ENCODE measurements around the gene CHI3L2.
A peak's percentile ranks its signal among the peaks of the same experiment; 100 is the strongest.

The CHI3L2 gene, protein sequence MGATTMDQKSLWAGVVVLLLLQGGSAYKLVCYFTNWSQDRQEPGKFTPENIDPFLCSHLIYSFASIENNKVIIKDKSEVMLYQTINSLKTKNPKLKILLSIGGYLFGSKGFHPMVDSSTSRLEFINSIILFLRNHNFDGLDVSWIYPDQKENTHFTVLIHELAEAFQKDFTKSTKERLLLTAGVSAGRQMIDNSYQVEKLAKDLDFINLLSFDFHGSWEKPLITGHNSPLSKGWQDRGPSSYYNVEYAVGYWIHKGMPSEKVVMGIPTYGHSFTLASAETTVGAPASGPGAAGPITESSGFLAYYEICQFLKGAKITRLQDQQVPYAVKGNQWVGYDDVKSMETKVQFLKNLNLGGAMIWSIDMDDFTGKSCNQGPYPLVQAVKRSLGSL

DNA sequence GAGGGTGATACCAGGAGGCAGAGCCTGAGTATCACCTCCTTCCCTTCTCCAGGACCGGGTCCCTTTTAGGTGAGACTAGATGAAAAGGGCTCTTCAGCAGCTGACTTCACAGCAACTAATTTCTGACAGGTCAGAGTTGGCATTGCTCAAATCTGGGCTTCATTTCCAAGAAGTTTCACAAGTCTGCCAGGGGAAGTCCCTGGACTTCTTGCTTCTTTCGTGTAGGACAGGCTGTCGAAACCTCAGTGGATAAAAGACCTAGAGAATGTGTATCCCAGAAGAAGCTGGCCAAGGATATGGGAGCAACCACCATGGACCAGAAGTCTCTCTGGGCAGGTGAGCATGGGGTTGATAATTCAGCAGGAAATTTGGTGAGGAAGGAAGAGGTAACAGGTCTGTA is at the start of gene CHI3L2:
Gene CHI3L2, plus strand, starts transcription at position 280 of the 400 bp plus-strand sequence. Its CDS starts 17 bp downstream, at position 297.
- DNase-seq (ENCODE audit: low read depth in 2 of 2), result no peak

DNA sequence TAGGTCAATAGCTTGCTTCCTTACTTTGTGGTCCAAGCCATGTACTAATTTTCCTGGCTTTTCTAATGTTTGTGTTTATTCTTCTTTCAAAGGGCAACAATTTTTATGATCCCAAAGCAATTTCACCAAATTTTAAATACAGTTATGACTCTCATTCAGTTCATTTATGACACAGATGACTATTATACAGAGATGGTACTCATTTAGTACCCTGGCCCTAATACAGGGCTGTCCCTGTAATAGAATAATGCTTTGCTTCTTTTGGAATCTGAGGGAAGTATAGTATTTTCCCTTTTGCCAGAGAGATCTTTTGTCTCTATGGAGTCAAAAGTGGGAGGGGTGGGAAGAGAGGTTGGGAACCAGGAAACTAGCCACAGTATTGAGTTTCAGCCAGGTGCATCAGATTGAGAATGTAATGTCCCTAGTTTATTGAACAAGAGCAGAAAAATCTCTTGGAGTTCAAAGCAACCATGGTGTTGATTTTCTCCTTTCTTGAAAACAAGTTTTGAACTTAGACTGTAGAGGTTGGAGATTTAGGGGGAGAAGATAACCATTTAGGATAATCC is 47.5 kb upstream of the CHI3L2 start:
- DNase-seq (ENCODE audit: low read depth in 2 of 2), result no peak

DNA sequence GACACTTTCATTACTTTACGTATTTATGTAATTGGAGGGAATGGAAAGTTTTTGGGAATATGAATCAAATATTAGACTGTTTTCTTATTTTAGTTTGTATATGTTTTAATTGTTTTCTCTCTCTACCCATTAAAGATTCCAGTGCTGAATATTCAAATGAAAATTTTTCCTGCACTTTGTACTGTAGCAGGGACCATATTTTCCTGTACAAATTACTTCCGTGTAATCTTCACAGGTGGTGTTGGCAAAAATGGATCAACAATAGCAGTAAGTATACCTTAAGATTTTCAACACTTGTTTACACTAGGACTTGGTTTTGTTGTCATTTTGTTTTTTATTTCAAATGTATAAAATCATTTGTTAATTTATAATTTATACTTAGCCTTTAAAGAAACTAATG is 45.5 kb upstream of the CHI3L2 start:
- no peak for DNase-seq (ENCODE audit: low read depth in 2 of 2)

DNA sequence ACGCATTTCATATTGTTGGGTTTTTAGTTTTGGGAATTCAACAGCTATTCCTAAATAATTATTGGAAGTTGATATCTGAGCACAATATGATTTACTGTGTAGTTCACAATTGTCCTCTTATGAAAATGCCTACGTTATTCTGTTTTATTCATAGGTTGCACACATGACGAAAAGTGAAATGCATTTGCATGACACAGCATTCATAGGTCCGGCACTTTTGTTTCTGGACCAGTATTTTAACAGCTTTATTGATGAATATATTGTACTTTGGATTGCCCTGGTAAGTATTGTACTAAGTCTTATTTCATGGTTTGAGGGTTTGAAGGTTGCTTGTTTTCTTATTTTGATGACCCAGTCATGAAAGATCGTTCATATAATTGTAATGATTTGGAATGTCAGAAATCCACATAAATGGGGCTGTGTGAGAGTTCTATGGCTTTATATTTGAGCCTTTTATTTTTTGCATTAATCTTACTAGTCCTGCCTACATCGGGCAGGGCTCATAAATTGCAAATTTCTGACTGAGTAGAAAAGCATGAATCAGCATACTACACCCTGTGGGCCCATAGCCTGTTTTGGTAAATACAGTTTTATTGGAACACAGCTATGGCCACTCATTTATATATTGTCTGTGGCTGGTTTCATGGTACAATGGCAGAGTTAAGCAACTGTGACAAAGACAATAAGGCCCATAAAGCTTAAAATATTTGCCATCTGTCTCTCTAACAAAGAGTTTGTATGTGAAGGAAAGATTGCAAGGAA is 44.0 kb upstream of the CHI3L2 start:
- no peak for DNase-seq (ENCODE audit: low read depth in 2 of 2)

DNA sequence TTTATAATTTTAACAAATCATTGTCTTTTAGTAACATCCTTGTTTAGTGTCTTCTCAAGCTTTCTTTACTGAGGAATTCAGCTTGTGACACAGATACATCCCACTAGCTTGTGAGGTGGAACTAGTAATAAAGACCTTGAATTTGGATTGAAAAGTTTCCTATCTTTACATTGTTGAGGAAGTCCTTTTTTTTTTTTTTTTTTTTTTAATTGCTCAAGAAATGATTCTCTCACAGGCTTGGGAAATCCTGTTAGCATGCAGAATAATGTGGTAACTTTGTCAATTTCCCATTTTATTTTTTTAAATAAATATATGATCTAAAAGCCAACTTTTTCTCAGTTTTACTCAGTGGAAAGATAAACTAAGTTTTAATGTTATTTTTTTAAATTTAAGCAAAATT is 42.9 kb upstream of the CHI3L2 start:
- DNase-seq (ENCODE audit: low read depth in 2 of 2), result no peak

DNA sequence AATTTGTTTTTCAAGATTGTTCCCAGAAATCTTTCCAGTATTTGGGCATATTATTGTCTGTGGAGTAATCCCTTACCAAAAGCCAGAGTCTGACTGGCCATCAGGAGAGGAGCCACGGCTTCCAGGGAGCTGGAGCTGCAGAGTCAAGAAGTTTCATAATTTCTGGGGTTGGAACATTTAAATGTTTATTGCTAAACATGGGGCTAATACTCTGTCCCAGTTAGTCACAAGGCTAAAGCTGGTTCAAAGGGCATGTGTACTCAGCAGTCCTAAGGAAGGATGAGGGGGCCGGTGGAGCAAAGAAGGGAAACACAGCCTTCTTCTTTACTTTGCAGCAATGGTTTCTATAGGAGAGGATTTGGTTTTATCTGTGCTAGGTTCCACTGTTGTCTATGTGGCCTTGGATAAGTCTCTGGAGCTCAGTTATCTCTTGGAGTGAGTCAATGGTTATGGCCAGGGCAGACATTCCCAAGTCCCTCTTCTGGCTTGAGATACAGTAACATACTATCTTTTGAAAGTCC is 36.5 kb upstream of the CHI3L2 start:
- DNase-seq (ENCODE audit: low read depth in 2 of 2), result no peak

DNA sequence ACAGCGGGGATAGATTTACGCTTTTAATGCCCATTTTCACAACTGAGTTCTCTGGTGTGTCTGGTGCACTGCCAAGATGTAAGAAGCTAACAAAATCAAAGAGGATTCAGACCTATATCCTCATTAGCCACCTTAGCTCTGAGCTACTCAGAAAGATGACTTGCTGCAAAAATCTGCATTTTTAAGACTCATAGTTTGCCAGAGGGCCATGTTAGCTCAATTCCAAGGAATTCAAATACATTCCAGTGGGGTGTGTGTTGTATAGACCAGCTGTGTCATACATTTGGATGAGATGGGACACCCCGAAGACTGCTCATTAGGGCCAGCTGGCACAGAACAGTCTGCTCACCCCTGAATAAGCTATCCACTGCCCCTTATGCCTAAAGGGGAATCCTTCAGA is 36.0 kb upstream of the CHI3L2 start:
- no peak for DNase-seq (ENCODE audit: low read depth in 2 of 2)

DNA sequence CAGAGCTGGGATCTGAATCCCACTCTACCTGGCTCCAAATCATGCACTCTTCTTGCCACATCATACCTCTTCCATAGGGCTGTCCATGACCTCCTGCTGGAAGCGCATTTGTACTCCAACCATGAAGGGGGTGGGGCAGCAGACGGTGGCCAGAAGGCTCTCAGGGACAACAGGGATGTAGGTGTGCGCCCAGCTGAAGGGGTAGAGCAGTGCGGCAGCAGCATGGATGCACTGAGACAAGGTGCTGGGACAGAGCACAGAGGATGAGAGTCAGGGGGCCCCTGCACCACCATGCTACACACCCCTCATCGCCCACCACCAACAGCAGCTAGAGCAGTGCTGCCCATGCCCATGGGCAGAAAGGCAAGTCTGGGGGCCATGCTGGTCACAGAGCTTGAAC is 35.4 kb upstream of the CHI3L2 start:
- DNase-seq (ENCODE audit: low read depth in 2 of 2), result no peak

DNA sequence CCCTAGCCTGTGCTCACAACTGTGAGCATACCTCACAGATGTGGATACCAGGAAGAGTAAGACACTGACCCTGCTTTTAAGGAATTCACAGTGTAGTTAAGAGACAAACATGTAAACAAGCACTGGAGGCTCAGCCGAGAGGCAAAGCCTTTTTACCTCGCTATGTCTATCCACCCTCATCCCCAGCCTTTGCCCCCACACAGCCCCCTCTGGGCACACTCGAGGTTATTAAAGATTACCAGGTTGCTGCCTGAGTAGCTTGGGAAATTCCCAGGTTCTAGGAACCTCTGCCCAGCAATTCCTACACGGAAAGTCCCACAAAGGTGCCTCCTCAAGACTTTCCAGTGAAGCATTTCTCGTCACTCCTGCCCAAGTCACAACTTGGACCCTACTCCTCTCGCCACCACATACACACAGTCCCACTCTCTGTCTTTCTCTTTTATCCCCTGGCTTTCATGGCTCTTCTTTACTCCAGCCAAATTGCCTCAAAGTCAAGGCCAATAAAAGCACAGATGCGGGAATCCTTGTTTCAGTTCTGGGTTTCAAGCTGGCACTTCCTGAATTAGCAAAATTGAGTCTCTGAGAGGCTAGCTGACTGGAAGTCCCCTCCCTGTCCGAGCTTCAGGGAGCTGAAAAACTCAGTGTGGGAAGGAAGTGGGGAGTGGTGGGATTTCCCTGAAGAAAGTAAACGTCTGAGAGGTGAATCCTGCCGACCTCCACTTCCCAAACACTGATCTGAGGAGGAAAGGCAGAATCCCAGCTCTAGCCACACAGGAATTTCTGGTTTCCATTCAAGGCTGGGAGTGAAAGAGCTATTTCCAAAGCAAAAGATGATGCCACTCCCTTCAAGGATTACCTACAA is 34.6 kb upstream of the CHI3L2 start:
- no peak for DNase-seq (ENCODE audit: low read depth in 2 of 2)

DNA sequence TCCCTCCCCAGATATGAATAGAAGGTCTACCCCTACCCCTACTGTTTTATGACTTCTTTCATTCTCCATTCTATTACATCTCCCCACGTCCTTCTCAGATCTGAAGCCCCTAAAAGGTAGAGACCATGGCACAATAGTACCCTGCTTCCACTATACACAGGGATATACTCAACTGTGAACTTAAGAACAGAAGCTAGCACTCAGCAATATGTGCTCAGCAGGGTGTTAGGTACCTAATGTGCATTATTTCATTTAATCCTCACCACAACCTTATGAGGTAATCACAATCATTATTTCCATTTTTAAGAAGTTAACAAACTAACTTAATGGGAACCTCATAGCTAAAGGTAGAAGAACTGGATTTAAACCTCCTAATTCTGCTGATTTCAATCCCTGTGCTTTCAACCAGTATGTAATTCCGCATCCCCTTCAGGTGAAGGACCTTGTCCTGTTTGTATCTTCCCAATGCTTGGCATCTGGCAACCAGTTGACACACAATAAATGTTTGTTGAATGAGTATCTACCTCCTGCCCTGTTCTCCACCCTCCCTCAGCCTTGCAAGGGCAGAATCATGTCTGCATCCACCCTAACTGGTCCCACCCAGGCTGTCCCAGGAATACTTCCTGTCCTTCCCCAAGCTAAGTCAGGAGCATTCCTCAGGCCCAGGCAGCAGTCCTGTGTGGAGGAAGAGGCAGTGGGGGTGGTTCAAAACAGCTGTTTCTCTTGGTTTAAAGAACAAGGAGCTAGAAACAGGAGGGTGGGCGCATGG is 33.6 kb upstream of the CHI3L2 start:
- no peak for DNase-seq (ENCODE audit: low read depth in 2 of 2)

DNA sequence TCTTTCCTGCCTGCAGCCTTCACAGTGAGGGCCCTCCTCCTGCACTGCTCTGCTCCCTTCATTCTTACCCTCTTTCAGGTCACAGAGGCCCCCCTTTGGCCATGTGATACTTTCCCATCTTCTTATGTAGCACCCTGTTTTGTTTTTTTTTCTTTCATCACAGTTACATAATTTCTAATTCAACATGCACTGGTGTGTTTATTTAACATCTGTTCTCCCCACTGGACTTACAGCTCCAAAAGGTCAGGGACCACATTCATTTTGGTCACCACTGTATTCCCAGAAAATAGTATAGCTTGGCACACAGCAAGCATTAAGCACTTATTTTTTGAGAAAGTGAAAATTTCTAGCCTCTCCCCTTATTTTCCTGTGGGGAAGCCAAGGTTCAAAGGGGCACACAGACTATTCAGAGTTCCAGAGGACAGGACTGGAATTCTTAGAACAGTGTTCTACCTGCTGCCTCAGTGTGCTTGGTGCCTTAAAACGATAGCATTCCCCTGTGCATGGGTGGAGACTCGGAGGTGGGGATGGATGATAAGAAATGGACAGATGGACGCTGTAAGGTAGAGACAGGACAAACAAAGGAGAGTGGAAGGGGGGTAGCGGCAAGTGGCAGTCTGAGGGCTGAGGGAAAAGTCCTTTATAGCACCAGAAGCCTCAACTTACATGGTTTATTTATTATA is 32.4 kb upstream of the CHI3L2 start:
- DNase-seq (ENCODE audit: low read depth in 2 of 2), result no peak

DNA sequence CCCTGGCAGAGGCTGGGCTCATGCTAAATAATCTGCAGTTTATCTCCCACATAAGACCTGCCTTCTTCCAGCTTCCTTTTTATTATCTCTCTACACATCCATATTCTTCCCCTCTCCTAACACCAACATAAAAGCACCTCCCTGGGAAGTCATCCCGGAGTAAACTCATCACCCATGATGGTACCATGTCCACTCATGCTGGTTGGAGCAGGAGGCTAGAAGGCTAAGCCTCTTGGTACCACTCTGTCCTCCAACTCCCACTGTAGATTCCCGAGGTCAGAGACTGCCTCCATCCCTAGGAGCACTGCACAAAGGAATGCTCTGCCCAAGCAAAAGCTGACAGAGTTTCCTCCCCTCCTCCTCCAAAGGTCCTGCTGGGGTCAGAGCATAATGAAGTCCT is 31.3 kb upstream of the CHI3L2 start:
- DNase-seq (ENCODE audit: low read depth in 2 of 2), result no peak

DNA sequence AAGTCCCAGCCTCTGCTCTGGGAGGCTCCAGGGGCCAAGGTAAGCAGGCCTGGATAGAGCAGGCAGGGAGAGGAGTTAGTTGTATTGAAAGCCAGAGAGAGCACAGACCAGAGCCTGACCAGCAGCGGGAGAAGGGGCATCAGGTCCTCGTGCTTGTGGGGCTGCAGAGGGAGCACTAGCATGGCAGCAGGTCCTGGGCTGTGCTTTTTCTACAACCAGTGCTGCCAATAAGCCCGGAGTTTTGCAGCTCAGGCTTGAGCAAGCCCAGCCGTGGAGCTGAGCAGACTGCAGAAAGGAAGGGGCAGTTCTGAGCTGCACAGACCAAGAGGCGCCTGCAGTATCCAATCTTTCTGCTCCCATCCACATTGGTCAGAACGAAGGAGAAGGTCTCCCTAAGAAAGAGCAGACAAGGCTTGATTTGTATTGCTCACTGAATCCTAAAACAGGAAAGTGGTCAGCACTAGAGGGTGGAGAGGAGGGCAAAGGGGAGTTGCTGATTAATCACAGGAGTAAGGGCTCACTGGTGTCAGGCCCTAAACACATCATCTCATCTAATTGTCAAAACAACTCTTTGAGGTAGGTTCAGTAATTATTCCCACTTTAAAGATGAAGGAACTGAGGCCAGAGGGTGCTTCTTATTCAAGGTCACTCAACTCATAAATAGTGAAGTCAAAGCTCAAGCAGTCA is 29.8 kb upstream of the CHI3L2 start:
- no peak for DNase-seq (ENCODE audit: low read depth in 2 of 2)

DNA sequence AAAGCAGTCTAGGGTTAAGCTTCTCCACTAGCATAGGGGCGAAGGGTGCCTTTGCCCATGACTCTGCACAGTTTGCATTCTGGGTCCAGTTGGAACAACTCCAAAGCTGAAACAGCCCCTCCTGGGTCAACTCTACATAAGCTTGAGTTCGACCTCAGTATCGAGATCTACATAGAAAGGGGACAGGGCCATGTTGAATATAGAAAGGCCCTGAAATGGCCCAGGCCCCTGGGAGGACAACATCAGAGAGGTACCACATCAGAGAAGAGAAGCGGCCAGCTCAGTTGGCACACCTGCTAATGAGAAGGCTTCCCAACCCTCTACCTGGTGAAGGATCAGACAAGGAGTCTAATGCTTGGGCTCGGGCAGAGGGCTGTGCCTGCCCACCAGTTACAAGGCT is 28.7 kb upstream of the CHI3L2 start:
- no peak for DNase-seq (ENCODE audit: low read depth in 2 of 2)

DNA sequence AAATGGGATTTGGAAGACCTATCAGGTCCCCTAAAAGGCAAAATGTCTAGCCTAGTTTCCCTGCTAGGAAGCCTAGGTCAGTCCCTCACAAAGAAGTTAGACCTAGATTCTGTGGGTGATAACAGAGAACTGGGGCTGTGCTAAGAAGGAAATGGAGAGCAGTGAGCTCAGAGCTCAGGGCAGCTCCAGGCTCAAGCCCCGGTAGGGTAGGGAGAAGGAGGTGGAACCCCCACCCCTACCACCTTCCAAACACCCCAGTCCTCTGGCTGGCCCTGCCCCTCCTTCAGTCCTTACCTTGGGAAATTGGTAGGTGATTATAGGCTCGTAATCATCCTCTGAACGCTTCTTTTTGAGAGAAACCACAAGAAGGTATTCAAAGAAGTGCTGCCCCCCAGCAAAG is 28.2 kb upstream of the CHI3L2 start:
- DNase-seq (ENCODE audit: low read depth in 2 of 2), result no peak

DNA sequence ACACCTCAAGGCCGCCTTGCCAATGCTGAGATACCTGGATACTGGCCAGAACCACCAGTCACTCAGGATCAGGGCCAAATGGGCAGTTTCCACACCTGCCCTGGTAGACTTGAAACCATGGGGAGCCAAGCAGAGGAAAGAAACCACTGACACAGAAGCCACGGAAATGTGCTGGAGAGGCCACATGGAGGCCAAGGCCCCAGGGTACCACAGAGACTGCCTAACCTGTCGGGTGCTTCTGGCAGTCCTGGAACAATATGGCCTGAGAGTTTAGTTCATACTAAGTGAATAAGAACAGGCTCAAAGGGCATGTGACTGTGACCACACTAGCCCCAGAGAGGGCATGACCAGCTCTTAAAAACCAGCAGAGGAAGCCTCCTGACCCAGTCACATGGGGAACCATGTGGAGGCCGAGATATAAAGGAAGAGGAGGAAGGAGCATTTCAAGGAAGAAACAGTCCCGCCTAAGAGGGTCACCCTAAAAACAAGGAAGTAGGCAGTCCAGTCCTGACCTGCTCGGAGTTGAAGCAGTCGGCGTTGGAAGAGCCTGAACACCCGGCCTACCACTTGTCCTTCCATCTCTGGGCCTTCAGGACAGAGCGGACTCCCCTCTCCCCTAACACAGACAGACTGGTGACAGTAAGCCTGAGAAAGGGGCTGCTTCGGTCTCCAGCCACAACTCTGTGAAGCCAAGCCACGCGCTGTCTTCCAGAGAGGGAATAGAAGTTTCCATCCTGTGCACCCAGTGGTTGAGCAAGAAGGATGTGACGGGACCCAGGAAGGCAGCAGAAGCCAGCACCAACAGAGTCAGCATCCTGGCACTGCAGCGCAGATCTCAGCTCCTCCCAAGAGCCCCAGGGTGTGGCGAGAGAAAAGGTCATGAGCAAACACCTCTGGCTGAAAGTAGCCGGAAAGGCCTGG is 27.4 kb upstream of the CHI3L2 start, which contains the start of gene DENND2D:
Gene DENND2D, minus strand, starts transcription at position 766 of the 921 bp plus-strand sequence. Its CDS starts 187 bp downstream, at position 579.
- peak; percentile 56 to 72 for DNase-seq (ENCODE audit: low read depth in 2 of 2)

DNA sequence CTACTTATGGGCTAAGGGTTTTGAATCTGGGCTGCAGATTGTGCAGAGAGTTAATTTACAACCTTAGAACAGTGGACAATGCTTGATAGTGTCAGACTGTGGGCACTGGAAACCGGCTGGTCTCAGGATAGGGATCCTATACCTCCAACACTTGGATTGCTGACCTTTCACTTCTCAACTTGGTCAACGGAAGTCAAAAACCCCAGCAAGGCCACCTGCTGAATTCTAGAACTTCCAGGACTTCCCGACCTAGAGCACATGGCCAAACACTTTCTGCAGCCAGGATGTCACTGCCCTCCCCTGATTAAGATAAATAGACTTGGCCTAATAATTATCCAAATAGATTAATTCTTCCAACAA is 26.7 kb upstream of the CHI3L2 start:
- DNase-seq (ENCODE audit: low read depth in 2 of 2), result no peak

DNA sequence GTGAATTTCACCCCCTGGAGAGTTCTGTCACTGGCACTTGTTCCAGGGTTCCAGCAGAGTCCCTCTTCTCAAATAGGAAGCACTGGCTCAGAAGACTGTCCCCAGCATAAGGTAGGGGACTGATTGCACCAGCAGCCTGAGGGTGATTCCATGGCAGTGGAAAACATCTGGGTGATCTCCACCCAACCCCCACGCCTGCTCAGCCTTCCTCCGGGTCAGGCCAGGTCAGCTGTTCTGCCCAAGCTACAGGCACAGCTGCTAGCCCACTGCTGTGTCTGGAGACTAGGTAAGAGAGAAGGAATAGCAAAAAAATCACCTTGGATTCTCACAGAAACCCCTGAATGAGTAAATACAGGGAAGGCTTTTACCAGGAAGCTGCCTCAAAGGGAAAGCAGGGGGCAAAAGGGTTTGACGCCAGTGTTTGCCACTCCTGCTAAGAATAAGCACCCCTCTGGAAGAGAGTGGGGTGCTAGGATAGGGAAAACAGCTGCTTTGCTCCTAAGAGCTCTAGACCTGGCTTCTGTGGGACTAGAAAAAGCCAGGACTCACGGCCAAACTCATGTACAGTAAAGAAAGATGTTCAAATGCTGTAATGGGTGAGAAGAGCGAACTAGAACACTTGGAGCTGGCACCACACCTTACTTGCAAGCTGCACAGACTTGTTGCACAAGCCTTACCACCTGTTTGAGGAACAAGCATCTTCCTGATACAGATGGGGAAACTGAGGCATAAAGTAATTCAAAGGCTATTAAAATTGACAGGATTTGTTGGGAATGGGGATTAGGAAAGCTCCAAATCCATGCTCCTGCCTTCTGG is 26.0 kb upstream of the CHI3L2 start:
- DNase-seq (ENCODE audit: low read depth in 2 of 2), result no peak

Data from stimulated activated CD4-positive, alpha-beta T cell treated with anti-CD3 and anti-CD28 coated beads, Interleukin-12 subunit alpha, Interleukin-12 subunit beta, amount 100 ng/mL, for 24 hours (primary cell).